Gastrocnemius medialis (tissue), 4 donors: ENCODE measurements around the gene BMP7. TPM values are rescaled to one million over a fixed set of nuclear protein-coding genes. Genes with fewer than 3 reads are reported as not detected.

Experiments
- ATAC-seq, 2 donors: fragments of 150-250 bp; one replicate each; pipeline ENCODE4 v1.9.1; 2016
- DNase-seq, 2 donors: peaks; one replicate each; pipeline ENCODE4 v3.0.0-alpha.2; 2019
- H3K27ac ChIP-seq, 4 donors: fragments of 200-600 bp; sonication (generic); 1 replicate in 1 of 4; 2 replicates in 3 of 4; pipeline ENCODE4 v1.5.1; 2016 to 2018; ENCODE audit warnings: mild to moderate bottlenecking in 2 of 4, moderate library complexity in 1 of 4
- H3K27me3 ChIP-seq, 3 donors: fragments of 200-600 bp; sonication (generic) in 2 of 3; 1 replicate in 1 of 3; 2 replicates in 2 of 3; pipeline versions ENCODE4 v1.5.1 to v1.6.0; 2016 to 2019; ENCODE audit warnings: mild to moderate bottlenecking in 1 of 3, moderate library complexity in 1 of 3
- H3K36me3 ChIP-seq, 2 donors: fragments of 200-600 bp; sonication (generic) in 1 of 2; one replicate each; pipeline ENCODE4 v1.5.1; 2017 to 2018
- H3K4me1 ChIP-seq, 2 donors: fragments of 200-600 bp; sonication (generic) in 1 of 2; one replicate each; pipeline ENCODE4 v1.5.1; 2016 to 2017; ENCODE audit warnings: mild to moderate bottlenecking in 2 of 2
- H3K4me3 ChIP-seq, 4 donors: fragments of 200-600 bp; sonication (generic) in 3 of 4; 1 replicate in 1 of 4; 2 replicates in 3 of 4; pipeline ENCODE4 v1.5.1; 2016 to 2019; ENCODE audit warnings: mild to moderate bottlenecking in 2 of 4
- H3K9me3 ChIP-seq, 3 donors: fragments of 200-600 bp; sonication (generic) in 2 of 3; 1 replicate in 1 of 3; 2 replicates in 2 of 3; pipeline ENCODE4 v1.5.1; 2016 to 2019
- CTCF ChIP-seq, 5 experiments: fragments of 450-650 bp in 3 of 5; fragments of 200-600 bp in 2 of 5; sonication (generic) in 2 of 5; IDR thresholded peaks in 4 of 5; conservative IDR thresholded peaks in 1 of 5; 1 replicate in 4 of 5; 2 replicates in 1 of 5; pipeline ENCODE4 v1.5.1; 2016 to 2019; ENCODE audit warnings: antibody characterized with exemption in 5 of 5, mild to moderate bottlenecking in 3 of 5, moderate library complexity in 3 of 5
- POLR2A ChIP-seq, 2 donors: fragments of 450-650 bp; IDR thresholded peaks; one replicate each; pipeline ENCODE4 v1.6.1; 2017; ENCODE audit warnings: antibody characterized with exemption in 2 of 2, mild to moderate bottlenecking in 2 of 2, moderate library complexity in 2 of 2
- in situ Hi-C, 4 donors: fragments of 200-750 bp; cut with MboI; loops; one replicate each; pipeline versions ENCODE4 v1.15.0 to v1.8.0; 2017; ENCODE audit warnings: low sequenced_read_pairs in 4 of 4
- intact Hi-C: fragments of 100-400 bp; cut with DNase I; formaldehyde crosslinking; loops from one replicate; pipeline ENCODE4 v1.15.1; 2023; ENCODE audit warnings: low total_unique reads
- total RNA-seq, 4 donors: library from RNA; depleted of rRNA; stranded (reverse); fragments of >200 nt; gene quantifications; one replicate each; pipeline versions ENCODE4 v1.1.0 to v1.2.3, GENCODE V29; 2016

BMP7 gene
- total RNA-seq, 4 donors from 2014 or later = 0.52 TPM; not detected in 3

GRCh38 chr20:57306747-57307146, 40.3 kb upstream of the BMP7 start:
- H3K27ac ChIP-seq = no peak overlapping the region
- no peak for ATAC-seq
- H3K27me3 ChIP-seq = peaks cover 0 to 8% (median 0%) of the 10 kb centered on the region in 3 donors
- no peak for DNase-seq
- in situ Hi-C loops (no loop called here), intact Hi-C loops (no loop called here)
- no peaks in the 10 kb centered on the region for H3K4me1 ChIP-seq
- no peak overlapping the region for H3K4me3 ChIP-seq
- H3K36me3 ChIP-seq = no peaks in the 10 kb centered on the region
- no peaks in the 10 kb centered on the region for H3K9me3 ChIP-seq
- TF ChIP-seq CTCF (IDR thresholded peaks at IDR 0.05 in 4 of 5, conservative IDR thresholded peaks at IDR 0.05 in 1 of 5) = no peak
- TF ChIP-seq POLR2A (IDR thresholded peaks at IDR 0.05) = no peak

GRCh38 chr20:57301026-57301425, 34.6 kb upstream of the BMP7 start:
- ATAC-seq (no peak), DNase-seq (no peak)
- H3K27me3 ChIP-seq = peaks cover 0 to 5% (median 0%) of the 10 kb centered on the region in 3 donors
- TF ChIP-seq CTCF (IDR thresholded peaks at IDR 0.05 in 4 of 5, conservative IDR thresholded peaks at IDR 0.05 in 1 of 5) (no peak), POLR2A (IDR thresholded peaks at IDR 0.05) (no peak)
- H3K4me3 ChIP-seq = no peak overlapping the region
- no peaks in the 10 kb centered on the region for H3K9me3 ChIP-seq
- no peaks in the 10 kb centered on the region for H3K4me1 ChIP-seq
- no peak overlapping the region for H3K27ac ChIP-seq
- in situ Hi-C loops = no loop called here
- H3K36me3 ChIP-seq = no peaks in the 10 kb centered on the region
- intact Hi-C loops = no loop called here

- intact Hi-C loops = no loop called here
- Histone ChIP-seq H3K4me1 (no peaks in the 10 kb centered on the region), H3K27ac (no peak overlapping the region), H3K36me3 (no peaks in the 10 kb centered on the region), H3K4me3 (no peak overlapping the region), H3K9me3 (no peaks in the 10 kb centered on the region), H3K27me3 (peaks cover 0 to 5% (median 0%) of the 10 kb centered on the region in 3 donors)
- ATAC-seq (no peak), DNase-seq (no peak)
- in situ Hi-C loops = no loop called here
- TF ChIP-seq POLR2A (IDR thresholded peaks at IDR 0.05) = no peak
- no peak for TF ChIP-seq CTCF (IDR thresholded peaks at IDR 0.05 in 4 of 5, conservative IDR thresholded peaks at IDR 0.05 in 1 of 5)
These were observed 32.0 kb upstream of the BMP7 start for GRCh38 chr20:57298457-57298856.

GRCh38 chr20:57294550-57294949, 28.1 kb upstream of the BMP7 start:
- Histone ChIP-seq H3K4me1 (no peaks in the 10 kb centered on the region), H3K27me3 (peaks cover 0 to 17% (median 7%) of the 10 kb centered on the region in 3 donors), H3K27ac (no peak overlapping the region), H3K4me3 (no peak overlapping the region), H3K36me3 (no peaks in the 10 kb centered on the region), H3K9me3 (no peaks in the 10 kb centered on the region)
- DNase-seq = no peak
- intact Hi-C loops = no loop called here
- no peak for ATAC-seq
- TF ChIP-seq POLR2A (IDR thresholded peaks at IDR 0.05) (no peak), CTCF (IDR thresholded peaks at IDR 0.05 in 4 of 5, conservative IDR thresholded peaks at IDR 0.05 in 1 of 5) (no peak)
- in situ Hi-C loops = no loop called here

- Histone ChIP-seq H3K27ac (no peak overlapping the region), H3K36me3 (no peaks in the 10 kb centered on the region), H3K4me1 (no peaks in the 10 kb centered on the region), H3K27me3 (peaks cover 0 to 22% (median 7%) of the 10 kb centered on the region in 3 donors), H3K9me3 (no peaks in the 10 kb centered on the region), H3K4me3 (no peak overlapping the region)
- ATAC-seq (no peak), DNase-seq (no peak)
- in situ Hi-C loops (no loop called here), intact Hi-C loops (no loop called here)
- no peak for TF ChIP-seq POLR2A (IDR thresholded peaks at IDR 0.05)
- no peak for TF ChIP-seq CTCF (IDR thresholded peaks at IDR 0.05 in 4 of 5, conservative IDR thresholded peaks at IDR 0.05 in 1 of 5)
These were observed 27.6 kb upstream of the BMP7 start for GRCh38 chr20:57293995-57294394.
